ENCODE results near the gene UCMA. TPM values are rescaled to one million over a fixed set of nuclear protein-coding genes. Genes with fewer than 3 reads are reported as not detected.

The UCMA gene
- total and polyA plus RNA-seq, 12 donors, result not detected

GRCh38 chr10:13231808-13232207, 2.4 kb downstream of the UCMA start:
- Histone ChIP-seq H3K9me3 (no peaks in the 10 kb centered on the region), H3K36me3 (no peaks in the 10 kb centered on the region), H3K27me3 (peaks cover 0 to 31% (median 14%) of the 10 kb centered on the region in 7 donors), H3K4me1 (no peaks in the 10 kb centered on the region), H3K4me3 (no peak overlapping the region), H3K27ac (no peak overlapping the region)
- intact Hi-C loops (cut with DNase I), result no loop called here
- ATAC-seq (no peak), DNase-seq (no peak)
- 79 to 85% methylated on average over 6 of the region's 6 CpGs for WGBS, 2 donors
- no peak for TF ChIP-seq CTCF (IDR thresholded peaks at IDR 0.05)

GRCh38 chr10:13231190-13231589, 3.0 kb downstream of the UCMA start:
- Histone ChIP-seq H3K4me3 (no peak overlapping the region), H3K9me3 (no peaks in the 10 kb centered on the region), H3K36me3 (no peaks in the 10 kb centered on the region), H3K4me1 (no peaks in the 10 kb centered on the region), H3K27me3 (peaks cover 0 to 31% (median 14%) of the 10 kb centered on the region in 7 donors), H3K27ac (no peak overlapping the region)
- ATAC-seq, result no peak
- WGBS, 2 donors, result 63% methylated on average over 9 of the region's 9 CpGs
- DNase-seq, result no peak
- intact Hi-C loops (cut with DNase I), result no loop called here
- TF ChIP-seq CTCF (IDR thresholded peaks at IDR 0.05), result no peak

GRCh38 chr10:13227031-13227430, 7.1 kb downstream of the UCMA start:
- 91 to 93% methylated on average over 5 of the region's 5 CpGs for WGBS, 2 donors
- intact Hi-C loops (cut with DNase I), result no loop called here
- no peak overlapping the region for H3K27ac ChIP-seq
- no peak for TF ChIP-seq CTCF (IDR thresholded peaks at IDR 0.05)
- H3K27me3 ChIP-seq, result peaks cover 0 to 5% (median 0%) of the 10 kb centered on the region in 7 donors
- H3K36me3 ChIP-seq, result no peaks in the 10 kb centered on the region
- no peak overlapping the region for H3K4me3 ChIP-seq
- no peaks in the 10 kb centered on the region for H3K4me1 ChIP-seq
- no peak for DNase-seq
- H3K9me3 ChIP-seq, result no peaks in the 10 kb centered on the region
- ATAC-seq, result no peak

- no peak for TF ChIP-seq CTCF (IDR thresholded peaks at IDR 0.05)
- WGBS, 2 donors, result 87 to 94% methylated on average over 8 of the region's 8 CpGs
- Histone ChIP-seq H3K4me1 (no peaks in the 10 kb centered on the region), H3K27me3 (no peaks in the 10 kb centered on the region), H3K4me3 (no peak overlapping the region), H3K36me3 (no peaks in the 10 kb centered on the region), H3K9me3 (no peaks in the 10 kb centered on the region), H3K27ac (no peak overlapping the region)
- intact Hi-C loops (cut with DNase I), result no loop called here
- ATAC-seq (no peak), DNase-seq (no peak)
Observed at GRCh38 chr10:13225601-13226000, 8.6 kb downstream of the UCMA start.

All from heart right ventricle (tissue), 16 donors.